T-helper 1 cell (primary cell): ENCODE measurements around the gene LHFPL6.

Experiments
- DNase-seq, 5 donors: peaks; one replicate each; pipeline ENCODE4 v3.0.0-alpha.2; 2012 to 2020

The LHFPL6 gene

GRCh38 chr13:39552246-39552645, 50.7 kb downstream of the LHFPL6 start:
- DNase-seq: no peak

GRCh38 chr13:39550931-39551330, 52.1 kb downstream of the LHFPL6 start:
- no peak for DNase-seq

- no peak for DNase-seq
Measured at GRCh38 chr13:39547108-39547507, 55.9 kb downstream of the LHFPL6 start.

GRCh38 chr13:39542361-39542760, 60.6 kb downstream of the LHFPL6 start:
- no peak for DNase-seq

- no peak for DNase-seq
Measured at GRCh38 chr13:39540929-39541605, 61.9 kb downstream of the LHFPL6 start.

- no peak for DNase-seq
Measured at GRCh38 chr13:39538816-39539790, 63.9 kb downstream of the LHFPL6 start.

- DNase-seq: no peak
Measured at GRCh38 chr13:39536906-39537305, 66.1 kb downstream of the LHFPL6 start.

- no peak for DNase-seq
Measured at GRCh38 chr13:39536274-39536673, 66.7 kb downstream of the LHFPL6 start.

GRCh38 chr13:39533651-39534150, 69.3 kb downstream of the LHFPL6 start:
- no peak for DNase-seq

GRCh38 chr13:39531646-39532045, 71.3 kb downstream of the LHFPL6 start:
- no peak for DNase-seq

GRCh38 chr13:39530916-39531315, 72.1 kb downstream of the LHFPL6 start:
- DNase-seq: no peak

- DNase-seq: no peak
Measured at GRCh38 chr13:39528661-39528980, 74.4 kb downstream of the LHFPL6 start.

GRCh38 chr13:39527961-39528660, 74.9 kb downstream of the LHFPL6 start:
- no peak for DNase-seq

- no peak for DNase-seq
Measured at GRCh38 chr13:39527301-39527700, 75.7 kb downstream of the LHFPL6 start.

- no peak for DNase-seq
Measured at GRCh38 chr13:39526499-39526898, 76.5 kb downstream of the LHFPL6 start.

- DNase-seq: no peak
Measured at GRCh38 chr13:39525506-39525905, 77.5 kb downstream of the LHFPL6 start.

- no peak for DNase-seq
Measured at GRCh38 chr13:39524795-39525194, 78.2 kb downstream of the LHFPL6 start.

- DNase-seq: no peak
Measured at GRCh38 chr13:39522329-39522728, 80.7 kb downstream of the LHFPL6 start.

- no peak for DNase-seq
Measured at GRCh38 chr13:39521701-39522100, 81.3 kb downstream of the LHFPL6 start.

GRCh38 chr13:39516096-39516495, 86.9 kb downstream of the LHFPL6 start:
- DNase-seq: no peak

- DNase-seq: no peak
Measured at GRCh38 chr13:39515224-39515714, 87.7 kb downstream of the LHFPL6 start.

- DNase-seq: no peak
Measured at GRCh38 chr13:39512687-39513086, 90.3 kb downstream of the LHFPL6 start.

GRCh38 chr13:39510316-39510695, 92.7 kb downstream of the LHFPL6 start:
- no peak for DNase-seq
